ENCODE data around the gene PEMT.

DNA sequence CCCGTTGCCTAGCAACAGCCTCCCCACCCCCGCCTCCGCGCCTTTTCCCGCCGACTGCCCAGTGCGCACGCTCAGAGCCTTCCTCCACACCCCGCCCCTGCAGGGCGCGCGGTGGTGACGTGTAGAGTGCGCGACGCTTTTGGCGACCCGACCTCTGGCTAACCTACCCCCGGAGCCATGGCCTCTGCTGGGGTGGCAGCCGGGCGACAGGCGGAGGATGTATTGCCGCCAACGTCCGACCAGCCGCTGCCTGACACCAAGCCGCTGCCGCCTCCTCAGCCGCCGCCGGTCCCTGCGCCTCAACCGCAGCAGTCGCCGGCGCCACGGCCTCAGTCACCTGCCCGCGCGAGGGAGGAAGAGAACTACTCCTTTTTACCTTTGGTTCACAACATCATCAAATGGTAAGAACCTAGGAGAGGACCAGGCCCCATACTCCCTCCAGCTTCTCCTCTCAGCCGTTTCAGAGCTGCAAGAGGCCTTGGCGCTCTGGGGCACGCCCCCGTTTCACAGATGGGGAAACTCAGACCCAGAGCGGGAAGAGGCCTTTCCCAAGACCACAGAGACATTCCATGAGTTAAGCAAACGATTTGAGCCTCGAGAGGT is 114.5 kb downstream of the PEMT start, which contains the start of gene MED9:
- TF ChIP-seq, protein P1, sequence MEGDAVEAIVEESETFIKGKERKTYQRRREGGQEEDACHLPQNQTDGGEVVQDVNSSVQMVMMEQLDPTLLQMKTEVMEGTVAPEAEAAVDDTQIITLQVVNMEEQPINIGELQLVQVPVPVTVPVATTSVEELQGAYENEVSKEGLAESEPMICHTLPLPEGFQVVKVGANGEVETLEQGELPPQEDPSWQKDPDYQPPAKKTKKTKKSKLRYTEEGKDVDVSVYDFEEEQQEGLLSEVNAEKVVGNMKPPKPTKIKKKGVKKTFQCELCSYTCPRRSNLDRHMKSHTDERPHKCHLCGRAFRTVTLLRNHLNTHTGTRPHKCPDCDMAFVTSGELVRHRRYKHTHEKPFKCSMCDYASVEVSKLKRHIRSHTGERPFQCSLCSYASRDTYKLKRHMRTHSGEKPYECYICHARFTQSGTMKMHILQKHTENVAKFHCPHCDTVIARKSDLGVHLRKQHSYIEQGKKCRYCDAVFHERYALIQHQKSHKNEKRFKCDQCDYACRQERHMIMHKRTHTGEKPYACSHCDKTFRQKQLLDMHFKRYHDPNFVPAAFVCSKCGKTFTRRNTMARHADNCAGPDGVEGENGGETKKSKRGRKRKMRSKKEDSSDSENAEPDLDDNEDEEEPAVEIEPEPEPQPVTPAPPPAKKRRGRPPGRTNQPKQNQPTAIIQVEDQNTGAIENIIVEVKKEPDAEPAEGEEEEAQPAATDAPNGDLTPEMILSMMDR (IDR thresholded peaks at IDR 0.05), result no peak
- TF ChIP-seq, protein P2, sequence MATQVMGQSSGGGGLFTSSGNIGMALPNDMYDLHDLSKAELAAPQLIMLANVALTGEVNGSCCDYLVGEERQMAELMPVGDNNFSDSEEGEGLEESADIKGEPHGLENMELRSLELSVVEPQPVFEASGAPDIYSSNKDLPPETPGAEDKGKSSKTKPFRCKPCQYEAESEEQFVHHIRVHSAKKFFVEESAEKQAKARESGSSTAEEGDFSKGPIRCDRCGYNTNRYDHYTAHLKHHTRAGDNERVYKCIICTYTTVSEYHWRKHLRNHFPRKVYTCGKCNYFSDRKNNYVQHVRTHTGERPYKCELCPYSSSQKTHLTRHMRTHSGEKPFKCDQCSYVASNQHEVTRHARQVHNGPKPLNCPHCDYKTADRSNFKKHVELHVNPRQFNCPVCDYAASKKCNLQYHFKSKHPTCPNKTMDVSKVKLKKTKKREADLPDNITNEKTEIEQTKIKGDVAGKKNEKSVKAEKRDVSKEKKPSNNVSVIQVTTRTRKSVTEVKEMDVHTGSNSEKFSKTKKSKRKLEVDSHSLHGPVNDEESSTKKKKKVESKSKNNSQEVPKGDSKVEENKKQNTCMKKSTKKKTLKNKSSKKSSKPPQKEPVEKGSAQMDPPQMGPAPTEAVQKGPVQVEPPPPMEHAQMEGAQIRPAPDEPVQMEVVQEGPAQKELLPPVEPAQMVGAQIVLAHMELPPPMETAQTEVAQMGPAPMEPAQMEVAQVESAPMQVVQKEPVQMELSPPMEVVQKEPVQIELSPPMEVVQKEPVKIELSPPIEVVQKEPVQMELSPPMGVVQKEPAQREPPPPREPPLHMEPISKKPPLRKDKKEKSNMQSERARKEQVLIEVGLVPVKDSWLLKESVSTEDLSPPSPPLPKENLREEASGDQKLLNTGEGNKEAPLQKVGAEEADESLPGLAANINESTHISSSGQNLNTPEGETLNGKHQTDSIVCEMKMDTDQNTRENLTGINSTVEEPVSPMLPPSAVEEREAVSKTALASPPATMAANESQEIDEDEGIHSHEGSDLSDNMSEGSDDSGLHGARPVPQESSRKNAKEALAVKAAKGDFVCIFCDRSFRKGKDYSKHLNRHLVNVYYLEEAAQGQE (IDR thresholded peaks at IDR 0.05; ENCODE audit: insufficient read depth in 1 of 2, low read depth in 2 of 2, low read length in 1 of 2), result no peak

Data from Panc1 (cell line).